ENCODE data around the gene PGAP6.

DNA sequence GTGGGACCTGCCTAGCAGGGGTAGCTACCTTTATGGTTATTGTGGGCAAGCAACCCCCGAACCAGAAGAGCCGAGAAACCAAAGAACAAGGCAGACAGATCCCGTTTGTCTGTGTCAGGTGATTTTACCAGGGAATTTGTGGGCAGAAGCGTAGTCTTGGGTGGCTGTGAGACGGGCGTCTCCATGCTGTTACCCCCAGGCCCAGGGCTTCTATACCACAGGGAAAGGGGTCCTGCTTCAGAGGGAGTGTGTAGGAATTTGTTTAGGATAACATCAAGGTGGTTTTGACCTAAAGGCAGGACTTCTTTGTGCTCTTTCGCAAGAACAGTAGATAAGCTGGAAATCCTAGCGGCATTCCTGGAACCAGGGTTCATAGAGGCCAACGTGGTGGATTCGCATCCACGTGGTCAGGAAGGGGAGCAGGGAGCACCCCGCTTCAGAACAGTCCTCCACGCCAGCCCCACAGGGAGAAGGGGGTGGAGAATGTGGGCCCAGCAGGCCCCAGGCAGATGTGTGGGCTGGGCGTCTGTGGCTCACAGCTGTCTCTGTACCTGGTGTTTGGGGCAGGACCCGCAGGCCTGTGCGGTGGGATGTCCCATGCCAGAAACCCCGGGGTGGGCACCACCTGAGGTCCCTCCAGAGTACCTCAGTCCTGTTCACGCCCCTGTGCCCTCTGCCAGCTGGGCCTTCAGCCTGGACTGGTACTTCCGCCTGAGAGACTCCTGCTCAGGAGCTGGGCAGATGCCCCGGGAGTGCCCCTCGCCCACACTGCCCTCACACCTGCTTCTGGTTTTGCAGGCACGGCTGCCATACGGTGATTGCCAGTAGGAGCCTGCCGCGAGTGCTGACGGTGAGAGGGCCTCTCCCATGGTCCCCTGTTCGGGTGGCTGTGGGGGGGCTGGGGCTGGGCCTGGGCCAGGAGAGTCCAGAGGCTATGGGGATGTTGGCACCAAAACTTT, 24.0 kb upstream of the PGAP6 start:
- TF ChIP-seq, protein P1, sequence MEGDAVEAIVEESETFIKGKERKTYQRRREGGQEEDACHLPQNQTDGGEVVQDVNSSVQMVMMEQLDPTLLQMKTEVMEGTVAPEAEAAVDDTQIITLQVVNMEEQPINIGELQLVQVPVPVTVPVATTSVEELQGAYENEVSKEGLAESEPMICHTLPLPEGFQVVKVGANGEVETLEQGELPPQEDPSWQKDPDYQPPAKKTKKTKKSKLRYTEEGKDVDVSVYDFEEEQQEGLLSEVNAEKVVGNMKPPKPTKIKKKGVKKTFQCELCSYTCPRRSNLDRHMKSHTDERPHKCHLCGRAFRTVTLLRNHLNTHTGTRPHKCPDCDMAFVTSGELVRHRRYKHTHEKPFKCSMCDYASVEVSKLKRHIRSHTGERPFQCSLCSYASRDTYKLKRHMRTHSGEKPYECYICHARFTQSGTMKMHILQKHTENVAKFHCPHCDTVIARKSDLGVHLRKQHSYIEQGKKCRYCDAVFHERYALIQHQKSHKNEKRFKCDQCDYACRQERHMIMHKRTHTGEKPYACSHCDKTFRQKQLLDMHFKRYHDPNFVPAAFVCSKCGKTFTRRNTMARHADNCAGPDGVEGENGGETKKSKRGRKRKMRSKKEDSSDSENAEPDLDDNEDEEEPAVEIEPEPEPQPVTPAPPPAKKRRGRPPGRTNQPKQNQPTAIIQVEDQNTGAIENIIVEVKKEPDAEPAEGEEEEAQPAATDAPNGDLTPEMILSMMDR (IDR thresholded peaks at IDR 0.05): no peak
- no peak for TF ChIP-seq POLR2A (IDR thresholded peaks at IDR 0.05)
- TF ChIP-seq POLR2AphosphoS5 (IDR thresholded peaks at IDR 0.05): no peak
